IMR-90 (cell line): ENCODE results near the gene PPHLN1. TPM values are rescaled to one million over a fixed set of nuclear protein-coding genes. Genes with fewer than 3 reads are reported as not detected.

Source experiments
- ATAC-seq: fragments of 200-7000 bp; cut with Tn5 transposase; 2 replicates; pipeline ENCODE4 v1.9.1; 2020; ENCODE audit warnings: low read depth, mild to moderate bottlenecking, moderate library complexity
- BruUV-seq: library from RNA; stranded (reverse); fragments of 400-500 nt; replicated peaks from 2 replicates; lab custom pipeline; 2021; lab: Mats Ljungman, UMichigan
- CTCF ChIA-PET: fragments of 300-600 bp; formaldehyde crosslinking; extraction: SDS; loops from one replicate; lab custom pipeline; 2021; ENCODE audit warnings: antibody characterized with exemption; lab: Yijun Ruan, JAX
- POLR2A ChIA-PET: fragments of 300-600 bp; sonication (Branson Sonifier 250); formaldehyde crosslinking; loops from one replicate; lab custom pipeline; 2022; ENCODE audit warnings: antibody characterized with exemption; ENCODE audit not compliant: unreplicated experiment; lab: Charles Lee
- DNase-seq: peaks from one replicate; pipeline ENCODE4 v3.0.0; 2013
- H2AFZ ChIP-seq: replicated peaks from 2 replicates; pipeline ENCODE3; 2013; ENCODE audit warnings: low read length, mild to moderate bottlenecking; ENCODE audit not compliant: poor library complexity
- H2AK5ac ChIP-seq: 2 replicates; pipeline ENCODE4 v1.6.1; 2013; ENCODE audit warnings: low read depth, low read length, inconsistent platforms
- H2AK9ac ChIP-seq: replicated peaks from 2 replicates; pipeline ENCODE3; 2013; ENCODE audit warnings: mild to moderate bottlenecking, low read depth, low read length, moderate library complexity; ENCODE audit not compliant: poor library complexity
- H2BK120ac ChIP-seq: 2 replicates; pipeline ENCODE4 v1.6.1; 2013; ENCODE audit warnings: low read depth, low read length, inconsistent platforms
- H2BK15ac ChIP-seq: 3 replicates; pipeline ENCODE4 v1.6.1; 2013; ENCODE audit warnings: low read depth, low read length, inconsistent platforms
- H2BK20ac ChIP-seq: 2 replicates; pipeline ENCODE4 v1.6.1; 2013; ENCODE audit warnings: low read depth, mild to moderate bottlenecking, inconsistent platforms, low read length, moderate library complexity
- H2BK5ac ChIP-seq: 2 replicates; pipeline ENCODE4 v1.6.1; 2013; ENCODE audit warnings: mild to moderate bottlenecking, low read depth, low read length, inconsistent platforms; ENCODE audit not compliant: poor library complexity, severe bottlenecking
- H3K14ac ChIP-seq: replicated peaks from 2 replicates; pipeline ENCODE4 v1.6.1; 2013; ENCODE audit warnings: low read depth, low read length, inconsistent platforms
- H3K18ac ChIP-seq: 2 replicates; pipeline ENCODE4 v1.6.1; 2013; ENCODE audit warnings: low read depth, low read length, control low read depth
- H3K23ac ChIP-seq: 2 replicates; pipeline ENCODE4 v1.6.1; 2013; ENCODE audit warnings: low read depth, low read length, inconsistent platforms
- H3K27ac ChIP-seq: 2 replicates; pipeline ENCODE4 v1.5.1; 2013; ENCODE audit warnings: mild to moderate bottlenecking, control low read depth, low read length; ENCODE audit not compliant: insufficient read depth
- H3K27me3 ChIP-seq: 2 replicates; pipeline ENCODE4 v1.6.1; 2013; ENCODE audit warnings: low read length; ENCODE audit not compliant: control insufficient read depth, insufficient read depth
- H3K36me3 ChIP-seq: 2 replicates; pipeline ENCODE4 v1.6.1; 2013; ENCODE audit warnings: low read length, mixed read lengths; ENCODE audit not compliant: control insufficient read depth, insufficient read depth
- H3K4ac ChIP-seq: 2 replicates; pipeline ENCODE4 v1.6.1; 2013; ENCODE audit warnings: low read depth, low read length, inconsistent platforms
- H3K4me1 ChIP-seq: 2 replicates; pipeline ENCODE4 v1.6.1; 2013; ENCODE audit warnings: low read length, mixed read lengths; ENCODE audit not compliant: control insufficient read depth, insufficient read depth
- H3K4me2 ChIP-seq: 2 replicates; pipeline ENCODE4 v1.6.1; 2013; ENCODE audit warnings: low read depth, mild to moderate bottlenecking, control low read depth, low read length, moderate library complexity
- H3K4me3 ChIP-seq: 2 replicates; pipeline ENCODE4 v1.5.1; 2013; ENCODE audit warnings: low read depth, mild to moderate bottlenecking, control low read depth, low read length, moderate library complexity; ENCODE audit not compliant: insufficient read depth
- H3K56ac ChIP-seq: 2 replicates; pipeline ENCODE4 v1.6.1; 2013; ENCODE audit warnings: low read length, inconsistent platforms; ENCODE audit not compliant: insufficient read depth; ENCODE audit errors: extremely low read depth
- H3K79me1 ChIP-seq, 2 experiments: 2 replicates each; pipeline ENCODE4 v1.6.1; 2013; ENCODE audit warnings: low read length in 2 of 2, inconsistent platforms in 1 of 2, low read depth in 1 of 2
- H3K9ac ChIP-seq: 2 replicates; pipeline ENCODE4 v1.6.1; 2013; ENCODE audit warnings: low read depth, low read length, control low read depth
- H3K9me1 ChIP-seq: 2 replicates; pipeline ENCODE4 v1.6.1; 2013; ENCODE audit warnings: low read length, inconsistent platforms; ENCODE audit not compliant: insufficient read depth
- H3K9me3 ChIP-seq: 2 replicates; pipeline ENCODE4 v1.6.1; 2013; ENCODE audit warnings: low read length; ENCODE audit not compliant: control insufficient read depth, insufficient read depth
- H4K20me1 ChIP-seq: 2 replicates; pipeline ENCODE4 v1.6.1; 2013; ENCODE audit warnings: low read length, inconsistent platforms; ENCODE audit not compliant: insufficient read depth
- H4K5ac ChIP-seq: 2 replicates; pipeline ENCODE4 v1.6.1; 2013; ENCODE audit warnings: mild to moderate bottlenecking, low read depth, low read length, control low read depth
- H4K8ac ChIP-seq, 2 experiments: 2 replicates each; pipeline ENCODE4 v1.6.1; 2013; ENCODE audit warnings: low read depth in 2 of 2, low read length in 2 of 2, control low read depth in 1 of 2, inconsistent platforms in 1 of 2
- H4K91ac ChIP-seq: 2 replicates; pipeline ENCODE4 v1.6.1; 2013; ENCODE audit warnings: low read depth, low read length, inconsistent platforms; ENCODE audit not compliant: insufficient read depth
- CHD1 ChIP-seq: IDR thresholded peaks from 2 replicates; pipeline ENCODE4 v1.6.1; 2012; ENCODE audit warnings: low read depth, low read length, improper control_type of control experiment
- CTCF ChIP-seq: conservative IDR thresholded peaks from 2 replicates; pipeline ENCODE4 v1.5.1; 2012; ENCODE audit warnings: mild to moderate bottlenecking, low read depth, low read length, improper control_type of control experiment
- MAFK ChIP-seq: IDR thresholded peaks from 2 replicates; pipeline ENCODE4 v1.6.1; 2012; ENCODE audit warnings: low read depth, low read length, improper control_type of control experiment
- RAD21 ChIP-seq: IDR thresholded peaks from 2 replicates; pipeline ENCODE4 v1.6.1; 2012; ENCODE audit warnings: low read length, improper control_type of control experiment
- RCOR1 ChIP-seq: IDR thresholded peaks from 2 replicates; pipeline ENCODE4 v1.6.1; 2012; ENCODE audit warnings: mild to moderate bottlenecking, low read length, improper control_type of control experiment; ENCODE audit not compliant: insufficient replicate concordance
- RFX5 ChIP-seq: IDR thresholded peaks from 2 replicates; pipeline ENCODE4 v1.8.0; 2012; ENCODE audit warnings: low read depth, mild to moderate bottlenecking, low read length, moderate library complexity
- SMC3 ChIP-seq: fragments of 150-350 bp; IDR thresholded peaks from 2 replicates; pipeline ENCODE4 v1.6.1; 2016; ENCODE audit warnings: low read depth, mild to moderate bottlenecking, antibody characterized with exemption, low read length, moderate library complexity
- WGBS, 2 experiments: methylation state at CpG; one replicate each; pipeline versions ENCODE4 v1.1.5 to v1.1.7; 2013; ENCODE audit warnings: missing lambda C conversion rate in 2 of 2; ENCODE audit not compliant: insufficient read length in 1 of 2; ENCODE audit errors: extremely low coverage in 2 of 2; 5-methylcytosine and 5-hydroxymethylcytosine counted together
- dilution Hi-C: fragments of 300-500 bp; cut with HindIII; formaldehyde crosslinking; loops from one replicate; pipeline ENCODE4 v1.14.3; 2018; ENCODE audit warnings: low sequenced_read_pairs; ENCODE audit not compliant: unreplicated experiment
- in situ Hi-C: fragments of 300-500 bp; cut with MboI; formaldehyde crosslinking; loops from 3 replicates; pipeline ENCODE4 v1.14.3; 2019; ENCODE audit warnings: low sequenced_read_pairs, inconsistent platforms, mixed read lengths
- intact Hi-C: fragments of 100-400 bp; cut with micrococcal nuclease; formaldehyde crosslinking; loops from 2 replicates; pipeline ENCODE4 v1.10.0; 2022
- polyA plus RNA-seq, 3 experiments: library from polyadenylated mRNA; depleted of rRNA; stranded (reverse); fragments of >200 nt; gene quantifications; 2 replicates each; pipeline ENCODE4 v1.2.3, GENCODE V29; 2012; ENCODE audit warnings: low replicate concordance in 1 of 3
- total RNA-seq: library from RNA; depleted of rRNA; stranded (reverse); fragments of >200 nt; gene quantifications from 2 replicates; pipeline ENCODE4 v1.2.3, GENCODE V29; 2012

PPHLN1 gene
- total and polyA plus RNA-seq, 2 of the 4 experiments (the other 2 are of a cell fraction), result 50.7 to 54.3 TPM

- H2AFZ ChIP-seq, result no peak overlapping the region
- no TSS peak for BruUV-seq
- peaks cover 3% of the 10 kb centered on the region; the same call in 1 of the 2 replicates for H4K20me1 ChIP-seq
- H3K56ac ChIP-seq, result no peak overlapping the region
- no peak overlapping the region for H3K14ac ChIP-seq
- H3K9ac ChIP-seq, result no peak overlapping the region
- H3K27ac ChIP-seq, result no peak overlapping the region
- H3K36me3 ChIP-seq, result peaks cover 2% of the 10 kb centered on the region; the same call in 1 of the 2 replicates
- no peaks in the 10 kb centered on the region for H3K27me3 ChIP-seq
- ATAC-seq, result peak; percentile 77
- TF ChIP-seq SMC3, result peak; percentile 67
- no peak for TF ChIP-seq RFX5
- TF ChIP-seq CTCF, result peak; percentile 73
- no peak for TF ChIP-seq CHD1
- peak; percentile 43; the same call in 1 of the 2 replicates for TF ChIP-seq MAFK
- TF ChIP-seq RCOR1, result no peak
- TF ChIP-seq RAD21, result peak; percentile 84
- H4K5ac ChIP-seq, result no peak overlapping the region
- H3K4me3 ChIP-seq, result no peak overlapping the region
- H2AK9ac ChIP-seq, result no peak overlapping the region
- H3K18ac ChIP-seq, result no peak overlapping the region
- no peak overlapping the region for H2BK20ac ChIP-seq
- H4K91ac ChIP-seq, result no peak overlapping the region
- H3K4me1 ChIP-seq, result no peaks in the 10 kb centered on the region
- ChIA-PET CTCF (interaction anchor here (0.7 to 1.8 kb wide), 11 partner anchors 10 to 247 kb away, joined by 3 to 10 read pairs (median 4); no protein-coding TSS in a partner anchor), POLR2A (interaction anchor here (0.6 kb wide), 1 partner anchor 37 kb away, joined by 3 read pairs; no protein-coding TSS in a partner anchor)
- intact Hi-C loops, result loop anchor here (1.0 to 5.0 kb wide), 2 partner anchors 243 to 1095 kb away; no protein-coding TSS in a partner anchor
- no peak overlapping the region for H2BK15ac ChIP-seq
- H2BK5ac ChIP-seq, result no peak overlapping the region
- no peak overlapping the region for H4K8ac ChIP-seq
- DNase-seq, result peak; percentile 46
- WGBS, 2 experiments, result no CpG with 5 or more reads among the region's 2 CpGs
- no peaks in the 10 kb centered on the region for H3K9me3 ChIP-seq
- H3K4me2 ChIP-seq, result no peak overlapping the region
- in situ Hi-C loops, result no loop called here
- H3K9me1 ChIP-seq, result no peaks in the 10 kb centered on the region
- no peak overlapping the region for H2BK120ac ChIP-seq
- dilution Hi-C loops, result no loop called here
- H3K23ac ChIP-seq, result no peak overlapping the region
- no peak overlapping the region for H2AK5ac ChIP-seq
- H3K79me1 ChIP-seq, result peaks cover 9 to 17% of the 10 kb centered on the region in 2 experiments; a peak in 3 of 4 replicates
- no peak overlapping the region for H3K4ac ChIP-seq
Observed at GRCh38 chr12:42372154-42372791, 46.3 kb downstream of the PPHLN1 start.
